Epidermal melanocyte (primary cell): ENCODE measurements around the gene COMMD6.

Source experiments
- DNase-seq: peaks from one replicate; pipeline ENCODE4 v3.0.0; 2011; ENCODE audit warnings: low spot score; ENCODE audit not compliant: insufficient read length

The COMMD6 gene

GRCh38 chr13:75530549-75530961 lies 7.1 kb downstream of the COMMD6 start:
- no peak for DNase-seq

- no peak for DNase-seq
Measured at GRCh38 chr13:75521956-75522355, 15.7 kb downstream of the COMMD6 start.

GRCh38 chr13:75518439-75519088 lies 19.1 kb downstream of the COMMD6 start:
- DNase-seq: no peak

- no peak for DNase-seq
Measured at GRCh38 chr13:75514080-75514995, 23.3 kb downstream of the COMMD6 start.

GRCh38 chr13:75513271-75513670 lies 24.4 kb downstream of the COMMD6 start:
- DNase-seq: no peak

DNA sequence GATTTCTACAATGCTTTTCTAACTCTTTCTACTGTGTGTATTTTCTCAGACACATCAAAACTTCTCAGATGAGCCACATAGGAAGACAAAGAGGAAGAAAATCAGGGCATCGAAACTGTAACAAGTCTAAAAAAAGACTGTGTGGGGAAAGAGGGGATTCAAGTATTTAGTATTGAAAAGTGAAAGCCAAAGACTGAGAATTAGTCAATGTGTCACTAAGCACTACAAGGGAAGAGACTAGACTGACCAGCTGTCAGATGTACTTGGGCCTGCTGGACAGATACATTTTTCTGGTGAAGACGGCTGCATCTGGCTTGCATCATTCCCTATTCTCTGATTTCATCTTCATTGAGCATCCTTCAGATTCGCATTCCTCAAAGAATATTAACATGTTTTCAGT lies 25.4 kb downstream of the COMMD6 start:
- DNase-seq: no peak

GRCh38 chr13:75511051-75511625 lies 26.5 kb downstream of the COMMD6 start:
- no peak for DNase-seq

GRCh38 chr13:75508002-75508548 lies 29.6 kb downstream of the COMMD6 start:
- no peak for DNase-seq

DNA sequence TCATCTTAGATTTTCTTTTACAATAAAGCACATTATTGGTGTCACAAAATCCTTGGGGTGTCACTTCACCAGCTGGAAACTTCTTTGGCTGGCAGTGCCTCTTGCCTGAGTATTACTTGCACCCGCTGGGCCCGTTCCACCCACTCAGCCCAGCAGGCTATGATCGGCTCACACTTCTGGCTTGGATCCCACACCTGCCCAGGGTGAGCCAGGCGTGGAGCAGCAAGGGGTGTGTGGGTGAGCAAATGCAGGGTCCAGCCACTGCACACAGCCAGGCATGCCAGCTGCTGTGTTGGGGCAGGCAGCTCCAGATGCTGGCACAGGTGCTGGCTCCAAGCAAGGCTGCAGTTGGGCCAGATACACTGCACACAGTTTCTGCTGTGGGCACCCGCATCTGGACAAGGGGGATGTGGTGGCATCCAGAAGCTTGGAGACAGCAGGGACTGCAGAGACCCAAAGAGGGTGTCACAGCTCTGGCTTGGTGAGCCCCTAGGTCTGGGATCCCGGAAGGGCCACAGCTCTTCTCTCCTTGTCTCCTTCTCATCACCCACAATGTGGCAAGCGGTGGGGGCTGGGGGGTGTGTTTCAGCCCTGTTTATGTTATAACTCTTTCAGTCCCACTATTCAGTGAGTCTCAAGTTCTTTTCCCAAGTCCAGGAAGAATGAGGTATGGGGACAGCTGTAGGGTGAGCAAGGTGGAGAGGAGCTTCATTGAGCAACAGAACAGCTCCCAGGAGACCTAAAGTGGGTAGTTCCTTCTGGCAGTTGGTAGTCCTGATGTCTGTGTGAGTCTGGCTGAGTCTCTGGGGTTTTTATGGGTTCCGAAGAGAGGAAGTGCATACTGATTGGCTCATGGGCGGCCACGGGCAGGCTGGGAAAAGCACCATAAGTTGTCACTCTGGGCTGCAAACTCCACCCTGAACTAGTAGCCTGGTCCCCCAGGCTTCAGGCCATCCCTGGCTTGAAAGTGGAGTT lies 30.3 kb downstream of the COMMD6 start:
- no peak for DNase-seq

- DNase-seq: no peak
Measured at GRCh38 chr13:75506018-75506417, 31.6 kb downstream of the COMMD6 start.

GRCh38 chr13:75505327-75505726 lies 32.3 kb downstream of the COMMD6 start:
- no peak for DNase-seq

DNA sequence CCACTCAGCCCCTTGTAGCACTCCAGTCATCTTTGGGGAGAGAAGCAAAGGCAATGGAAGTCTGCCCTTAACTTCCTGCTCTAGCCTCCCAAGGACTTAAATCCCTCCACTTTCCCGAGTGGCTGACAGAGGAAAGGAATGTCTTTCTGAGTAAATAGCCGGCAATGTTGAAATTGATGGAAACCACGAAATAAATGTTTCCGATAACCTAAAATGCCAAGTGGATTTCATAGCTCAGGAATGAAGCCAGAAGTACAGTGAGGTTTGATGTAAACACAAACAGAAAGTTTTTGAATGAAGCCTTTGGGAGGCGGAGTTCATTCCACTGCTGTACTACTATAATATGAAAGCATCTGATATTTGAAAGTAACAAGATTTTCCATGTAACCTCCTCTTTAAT lies 41.7 kb downstream of the COMMD6 start:
- no peak for DNase-seq

- DNase-seq: no peak
Measured at GRCh38 chr13:75494491-75494890, 43.1 kb downstream of the COMMD6 start.

DNA sequence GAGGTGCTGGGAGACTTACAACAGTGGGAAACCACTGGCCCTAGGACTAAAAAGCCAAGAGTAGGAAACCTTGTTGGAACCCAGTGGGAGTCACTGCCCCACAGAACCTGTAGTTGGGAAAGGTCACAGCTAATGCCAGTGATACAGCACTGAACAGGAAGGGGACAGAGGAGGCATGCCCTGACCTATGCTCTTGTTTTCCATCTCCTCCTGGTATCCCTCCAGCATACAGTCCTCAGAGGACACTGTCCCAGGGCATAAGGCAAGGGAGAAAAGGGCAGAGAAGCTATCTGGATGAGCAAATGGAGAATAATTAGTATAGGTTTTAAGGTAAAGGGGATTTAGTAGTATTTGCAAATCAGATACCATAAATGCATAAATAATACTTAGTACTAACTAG lies 44.5 kb downstream of the COMMD6 start:
- no peak for DNase-seq

- no peak for DNase-seq
Measured at GRCh38 chr13:75492389-75492788, 45.3 kb downstream of the COMMD6 start.

GRCh38 chr13:75491376-75491775 lies 46.3 kb downstream of the COMMD6 start:
- no peak for DNase-seq

GRCh38 chr13:75489502-75490263 lies 48.0 kb downstream of the COMMD6 start:
- DNase-seq: no peak

- DNase-seq: no peak
Measured at GRCh38 chr13:75486146-75487062, 51.2 kb downstream of the COMMD6 start.
